DOHH2 (cell line): Measurements from ENCODE around the gene TMEM87A.

Experiments
- H3F3A ChIP-seq: fragments of 200-600 bp; sonication (generic), shearing (Covaris generic); 2 replicates; pipeline ENCODE4 v1.6.0; 2016; ENCODE audit warnings: antibody characterized with exemption, mild to moderate bottlenecking; ENCODE audit not compliant: control insufficient read depth, insufficient read depth
- H3K27ac ChIP-seq: fragments of 200-600 bp; sonication (generic); 2 replicates; pipeline ENCODE4 v1.5.1; 2014; ENCODE audit warnings: low read depth, mild to moderate bottlenecking, low read length, moderate library complexity
- H3K27me3 ChIP-seq: fragments of 200-600 bp; sonication (generic); 2 replicates; pipeline ENCODE4 v1.6.1; 2014; ENCODE audit warnings: mild to moderate bottlenecking, low read length, mixed read lengths; ENCODE audit not compliant: control insufficient read depth
- H3K36me3 ChIP-seq: fragments of 200-600 bp; sonication (generic); 2 replicates; pipeline ENCODE4 v1.6.1; 2014; ENCODE audit warnings: mild to moderate bottlenecking, low read length, moderate library complexity, mixed read lengths; ENCODE audit not compliant: control insufficient read depth
- H3K4me1 ChIP-seq: fragments of 200-600 bp; sonication (generic); 2 replicates; pipeline ENCODE4 v1.6.1; 2014; ENCODE audit warnings: mild to moderate bottlenecking, low read length, mixed read lengths; ENCODE audit not compliant: control insufficient read depth
- H3K4me2 ChIP-seq: fragments of 200-600 bp; sonication (generic); 2 replicates; pipeline ENCODE4 v1.6.0; 2014; ENCODE audit warnings: mild to moderate bottlenecking, low read length, moderate library complexity
- H3K4me3 ChIP-seq: fragments of 200-600 bp; sonication (generic); 2 replicates; pipeline ENCODE4 v1.5.1; 2014; ENCODE audit warnings: mild to moderate bottlenecking, low read length, mixed read lengths
- H3K79me2 ChIP-seq: fragments of 200-600 bp; sonication (generic); 2 replicates; pipeline ENCODE4 v1.6.1; 2014; ENCODE audit warnings: mild to moderate bottlenecking, low read length, mixed read lengths; ENCODE audit not compliant: control insufficient read depth
- H3K9me2 ChIP-seq: fragments of 200-600 bp; sonication (generic); replicated peaks from 2 replicates; pipeline ENCODE4 v1.6.1; 2014; ENCODE audit warnings: mild to moderate bottlenecking, low read length, mixed read lengths; ENCODE audit not compliant: control insufficient read depth
- H3K9me3 ChIP-seq: fragments of 200-600 bp; sonication (generic); 2 replicates; pipeline ENCODE4 v1.6.1; 2014; ENCODE audit warnings: antibody characterized with exemption, low read length, mixed read lengths; ENCODE audit not compliant: control insufficient read depth, insufficient read depth
- H4K20me1 ChIP-seq: fragments of 200-600 bp; sonication (generic); 2 replicates; pipeline ENCODE4 v1.6.0; 2014; ENCODE audit warnings: low read depth, mild to moderate bottlenecking, antibody characterized with exemption, low read length, moderate library complexity; ENCODE audit not compliant: control insufficient read depth, insufficient read depth
- CTCF ChIP-seq: fragments of 200-600 bp; sonication (generic); IDR thresholded peaks from one replicate; pipeline ENCODE4 v1.5.1; 2014; ENCODE audit warnings: antibody characterized with exemption, mild to moderate bottlenecking, low read depth, low read length; ENCODE audit not compliant: poor library complexity, severe bottlenecking
- EZH2phosphoT487 ChIP-seq: fragments of 200-600 bp; sonication (generic); IDR thresholded peaks from 2 replicates; pipeline ENCODE4 v1.6.1; 2017; ENCODE audit warnings: borderline replicate concordance, mild to moderate bottlenecking, antibody characterized with exemption, low read length, moderate library complexity, mixed read lengths

TMEM87A gene

GRCh38 chr15:42166225-42166940 is 106.8 kb downstream of the TMEM87A start:
- H3K9me2 ChIP-seq, result no peaks in the 10 kb centered on the region
- no peaks in the 10 kb centered on the region for H3F3A ChIP-seq

GRCh38 chr15:42165106-42165505 is 108.1 kb downstream of the TMEM87A start:
- TF ChIP-seq EZH2phosphoT487 (no peak), CTCF (no peak)
- H4K20me1 ChIP-seq, result no peaks in the 10 kb centered on the region
- no peaks in the 10 kb centered on the region for H3K4me1 ChIP-seq
- no peaks in the 10 kb centered on the region for H3K9me2 ChIP-seq
- no peaks in the 10 kb centered on the region for H3K9me3 ChIP-seq
- no peaks in the 10 kb centered on the region for H3K27me3 ChIP-seq
- no peaks in the 10 kb centered on the region for H3K79me2 ChIP-seq
- no peak overlapping the region for H3K4me3 ChIP-seq
- no peaks in the 10 kb centered on the region for H3F3A ChIP-seq
- no peak overlapping the region for H3K27ac ChIP-seq
- peaks cover 89% of the 10 kb centered on the region for H3K36me3 ChIP-seq
- H3K4me2 ChIP-seq, result no peak overlapping the region

More at GRCh38 chr15:42166225-42166940, 106.8 kb downstream of the TMEM87A start:
- no peak overlapping the region for H3K27ac ChIP-seq
- no peaks in the 10 kb centered on the region for H3K4me1 ChIP-seq
- H3K4me2 ChIP-seq, result no peak overlapping the region
- H3K27me3 ChIP-seq, result no peaks in the 10 kb centered on the region
- no peak for TF ChIP-seq EZH2phosphoT487
- TF ChIP-seq CTCF, result no peak
- no peak overlapping the region for H3K4me3 ChIP-seq
- H3K9me3 ChIP-seq, result no peaks in the 10 kb centered on the region
- peaks cover 92% of the 10 kb centered on the region for H3K36me3 ChIP-seq
- no peaks in the 10 kb centered on the region for H3K79me2 ChIP-seq
- H4K20me1 ChIP-seq, result no peaks in the 10 kb centered on the region

- Histone ChIP-seq H4K20me1 (no peaks in the 10 kb centered on the region), H3K36me3 (peaks cover 87% of the 10 kb centered on the region), H3K4me3 (no peak overlapping the region), H3K27ac (no peak overlapping the region), H3K27me3 (no peaks in the 10 kb centered on the region), H3K4me1 (no peaks in the 10 kb centered on the region), H3K79me2 (no peaks in the 10 kb centered on the region), H3K4me2 (no peak overlapping the region), H3K9me3 (no peaks in the 10 kb centered on the region), H3F3A (no peaks in the 10 kb centered on the region), H3K9me2 (no peaks in the 10 kb centered on the region)
- TF ChIP-seq EZH2phosphoT487 (no peak), CTCF (no peak)
Observed at GRCh38 chr15:42163947-42164550, 109.2 kb downstream of the TMEM87A start.
